Activated T-cell treated with anti-CD3 and anti-CD28 coated beads, Interleukin-2, amount 50 U/mL, for 72 hours (primary cell): ENCODE data around the gene PER3. TPM values are rescaled to one million over a fixed set of nuclear protein-coding genes. Genes with fewer than 3 reads are reported as not detected.

Source experiments
- ATAC-seq, 2 donors: fragments of 150-1000 bp; cut with Tn5 transposase; replicated peaks in 1 of 2; 2 replicates each; pipeline ENCODE4 v1.10.0; 2021; ENCODE audit warnings: moderate library complexity in 2 of 2, mild to moderate bottlenecking in 1 of 2
- DNase-seq, 2 donors: peaks; one replicate each; pipeline ENCODE4 v3.0.0; 2021 to 2022; ENCODE audit warnings: mixed read lengths in 1 of 2
- H3K27ac Mint-ChIP-seq: one replicate; pipeline ENCODE4 v1.8.0; 2022; ENCODE audit warnings: mild to moderate bottlenecking, moderate library complexity, mixed read lengths
- H3K27me3 Mint-ChIP-seq: one replicate; pipeline ENCODE4 v1.8.0; 2022; ENCODE audit warnings: low read depth, mixed read lengths
- H3K36me3 Mint-ChIP-seq, 2 donors: one replicate each; pipeline ENCODE4 v1.8.0; 2022; ENCODE audit warnings: mixed read lengths in 2 of 2, mild to moderate bottlenecking in 1 of 2; ENCODE audit not compliant: insufficient read depth in 2 of 2
- H3K4me1 Mint-ChIP-seq: one replicate; pipeline ENCODE4 v1.8.0; 2022; ENCODE audit warnings: low read depth, mixed read lengths
- H3K4me3 Mint-ChIP-seq, 2 donors: one replicate each; pipeline ENCODE4 v1.8.0; 2022; ENCODE audit warnings: mild to moderate bottlenecking in 2 of 2, mixed read lengths in 2 of 2, moderate library complexity in 2 of 2
- H3K9me3 Mint-ChIP-seq, 2 donors: one replicate each; pipeline ENCODE4 v1.8.0; 2022; ENCODE audit warnings: mixed read lengths in 2 of 2
- total RNA-seq, 2 donors: library from RNA; stranded (reverse); gene quantifications; one replicate each; pipeline ENCODE4 v1.2.3, GENCODE V29; 2022

PER3 gene
- total RNA-seq, 2 donors from 2014 or later: 1.2 to 1.3 TPM

DNA sequence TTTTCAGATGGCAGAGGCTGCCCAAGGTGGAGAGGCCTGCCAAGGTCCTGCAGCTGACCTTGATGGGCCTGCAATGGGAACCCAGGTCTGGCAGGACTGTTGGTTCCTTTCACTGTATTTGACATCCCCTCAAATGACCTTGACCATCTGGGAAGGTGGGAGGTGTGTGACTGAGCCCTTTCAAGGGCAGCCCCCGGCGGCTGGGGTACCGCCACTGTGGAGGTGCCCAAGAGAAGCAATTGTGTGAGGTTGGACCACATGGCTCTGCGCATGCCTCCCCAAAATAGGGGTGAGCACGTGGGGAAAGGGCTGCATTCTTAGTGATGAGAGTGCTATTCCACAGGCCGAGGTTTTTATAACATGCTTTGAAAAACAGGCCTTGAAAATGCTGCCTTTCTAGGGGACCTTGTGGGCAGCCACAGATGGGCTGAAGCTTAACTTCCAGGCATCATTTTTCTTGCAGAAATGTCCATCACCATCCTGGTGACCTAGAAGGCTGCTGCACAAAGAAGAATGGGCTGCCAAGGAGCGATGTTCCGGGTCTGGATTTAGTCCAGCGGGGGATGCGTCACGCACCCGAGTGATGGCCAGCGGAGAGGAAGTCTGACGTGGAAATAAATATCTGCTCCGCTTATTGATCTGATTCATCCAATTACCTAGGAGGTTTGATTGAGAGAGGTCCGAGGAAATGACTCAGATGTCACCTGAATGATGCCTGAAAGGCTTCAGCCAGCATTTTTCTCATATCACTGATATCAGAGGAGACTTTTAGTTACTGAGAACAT, 85.2 kb downstream of the PER3 start:
- H3K4me1 Mint-ChIP-seq: no peaks in the 10 kb centered on the region
- H3K4me3 Mint-ChIP-seq: no peak overlapping the region
- no peaks in the 10 kb centered on the region for H3K27me3 Mint-ChIP-seq
- DNase-seq (no peak), ATAC-seq (no peak)
- H3K27ac Mint-ChIP-seq: no peak overlapping the region
- H3K9me3 Mint-ChIP-seq: no peaks in the 10 kb centered on the region
- no peaks in the 10 kb centered on the region for H3K36me3 Mint-ChIP-seq

DNA sequence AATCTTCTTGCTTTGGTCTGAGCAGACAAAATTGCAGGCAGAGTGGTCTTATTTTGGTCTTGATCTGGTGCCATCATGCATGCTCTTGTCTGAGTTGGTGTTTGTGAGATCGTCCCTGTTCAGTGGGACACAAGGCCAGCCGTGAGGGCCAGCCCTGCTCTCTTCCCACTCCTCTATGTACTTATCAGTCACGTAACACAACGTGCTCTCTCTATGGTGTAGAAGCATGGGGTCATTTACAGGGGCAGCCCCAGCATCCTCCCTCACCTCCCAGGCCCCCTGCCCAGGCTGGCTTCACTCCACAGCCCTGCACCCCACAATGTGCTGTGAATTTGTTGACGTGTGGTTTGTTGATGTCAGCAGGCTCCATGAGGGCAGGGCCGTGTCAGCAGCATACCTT, 87.0 kb downstream of the PER3 start:
- no peaks in the 10 kb centered on the region for H3K4me1 Mint-ChIP-seq
- H3K36me3 Mint-ChIP-seq: no peaks in the 10 kb centered on the region
- H3K4me3 Mint-ChIP-seq: no peak overlapping the region
- ATAC-seq (no peak), DNase-seq (no peak)
- H3K27me3 Mint-ChIP-seq: no peaks in the 10 kb centered on the region
- H3K9me3 Mint-ChIP-seq: no peaks in the 10 kb centered on the region
- no peak overlapping the region for H3K27ac Mint-ChIP-seq

- H3K36me3 Mint-ChIP-seq: peaks cover 4 to 5% of the 10 kb centered on the region in 2 donors
- ATAC-seq (no peak), DNase-seq (no peak)
- H3K9me3 Mint-ChIP-seq: peaks cover 4 to 5% of the 10 kb centered on the region in 2 donors
- H3K27ac Mint-ChIP-seq: no peak overlapping the region
- H3K4me3 Mint-ChIP-seq: no peak overlapping the region
- H3K27me3 Mint-ChIP-seq: peaks cover 10% of the 10 kb centered on the region
- H3K4me1 Mint-ChIP-seq: peaks cover 6% of the 10 kb centered on the region
These were observed 90.0 kb downstream of the PER3 start for GRCh38 chr1:7873801-7874795.

- no peak overlapping the region for H3K27ac Mint-ChIP-seq
- peaks cover 10% of the 10 kb centered on the region for H3K27me3 Mint-ChIP-seq
These were observed 93.9 kb downstream of the PER3 start for GRCh38 chr1:7878027-7878426.

DNA sequence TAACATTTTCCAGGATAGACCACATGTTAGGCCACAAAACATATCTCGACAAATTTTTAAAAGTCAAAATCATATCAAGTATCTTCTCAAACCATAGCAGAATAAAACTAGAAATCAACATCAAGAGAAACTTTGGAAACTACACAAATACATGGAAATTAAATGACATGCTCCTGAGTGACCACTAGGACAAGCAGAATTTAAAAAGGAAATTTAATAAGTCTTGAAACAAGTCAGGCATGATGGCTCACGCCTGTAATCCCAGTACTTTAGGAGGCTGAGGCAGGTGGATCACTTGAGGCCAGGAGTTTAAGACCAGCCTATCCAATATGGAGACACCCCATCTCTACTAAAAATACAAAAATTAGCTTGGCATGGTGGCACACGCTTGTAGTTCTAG, 95.1 kb downstream of the PER3 start:
- peaks cover 4 to 5% of the 10 kb centered on the region in 2 donors for H3K36me3 Mint-ChIP-seq
- DNase-seq: no peak
- H3K27me3 Mint-ChIP-seq: peaks cover 10% of the 10 kb centered on the region
- H3K27ac Mint-ChIP-seq: no peak overlapping the region
- ATAC-seq: no peak
- H3K4me3 Mint-ChIP-seq: no peak overlapping the region
- peaks cover 4 to 5% of the 10 kb centered on the region in 2 donors for H3K9me3 Mint-ChIP-seq
- H3K4me1 Mint-ChIP-seq: peaks cover 6% of the 10 kb centered on the region

More at GRCh38 chr1:7878027-7878426, 93.9 kb downstream of the PER3 start:
- DNase-seq: no peak
- peaks cover 4 to 5% of the 10 kb centered on the region in 2 donors for H3K36me3 Mint-ChIP-seq
- ATAC-seq: no peak
- H3K4me1 Mint-ChIP-seq: peaks cover 6% of the 10 kb centered on the region
- no peak overlapping the region for H3K4me3 Mint-ChIP-seq
- H3K9me3 Mint-ChIP-seq: peaks cover 4 to 5% of the 10 kb centered on the region in 2 donors

- Mint-ChIP-seq H3K36me3 (no peaks in the 10 kb centered on the region), H3K4me1 (no peaks in the 10 kb centered on the region), H3K27ac (no peak overlapping the region), H3K9me3 (peaks cover 2 to 4% of the 10 kb centered on the region in 2 donors), H3K27me3 (peaks cover 33% of the 10 kb centered on the region), H3K4me3 (no peak overlapping the region)
- ATAC-seq (no peak), DNase-seq (no peak)
These were observed 100.7 kb downstream of the PER3 start for GRCh38 chr1:7884757-7885156.

GRCh38 chr1:7885513-7886404, 101.7 kb downstream of the PER3 start:
- Mint-ChIP-seq H3K36me3 (no peaks in the 10 kb centered on the region), H3K4me3 (no peak overlapping the region), H3K27me3 (peaks cover 40% of the 10 kb centered on the region), H3K27ac (no peak overlapping the region), H3K4me1 (no peaks in the 10 kb centered on the region), H3K9me3 (peaks cover 2 to 4% of the 10 kb centered on the region in 2 donors)
- no peak for ATAC-seq
- peak; percentile 21 to 25 for DNase-seq

- Mint-ChIP-seq H3K27ac (no peak overlapping the region), H3K36me3 (no peaks in the 10 kb centered on the region), H3K9me3 (peaks cover 4% of the 10 kb centered on the region in 2 donors), H3K4me1 (no peaks in the 10 kb centered on the region), H3K27me3 (peaks cover 40% of the 10 kb centered on the region), H3K4me3 (no peak overlapping the region)
- no peak for DNase-seq
- ATAC-seq: no peak
These were observed 102.3 kb downstream of the PER3 start for GRCh38 chr1:7886405-7886745.

- no peaks in the 10 kb centered on the region for H3K4me1 Mint-ChIP-seq
- H3K27me3 Mint-ChIP-seq: peaks cover 40% of the 10 kb centered on the region
- ATAC-seq (no peak), DNase-seq (no peak)
- no peaks in the 10 kb centered on the region for H3K36me3 Mint-ChIP-seq
- no peak overlapping the region for H3K27ac Mint-ChIP-seq
- H3K4me3 Mint-ChIP-seq: no peak overlapping the region
- H3K9me3 Mint-ChIP-seq: peaks cover 4% of the 10 kb centered on the region in 2 donors
These were observed 104.4 kb downstream of the PER3 start for GRCh38 chr1:7888248-7889081.

DNA sequence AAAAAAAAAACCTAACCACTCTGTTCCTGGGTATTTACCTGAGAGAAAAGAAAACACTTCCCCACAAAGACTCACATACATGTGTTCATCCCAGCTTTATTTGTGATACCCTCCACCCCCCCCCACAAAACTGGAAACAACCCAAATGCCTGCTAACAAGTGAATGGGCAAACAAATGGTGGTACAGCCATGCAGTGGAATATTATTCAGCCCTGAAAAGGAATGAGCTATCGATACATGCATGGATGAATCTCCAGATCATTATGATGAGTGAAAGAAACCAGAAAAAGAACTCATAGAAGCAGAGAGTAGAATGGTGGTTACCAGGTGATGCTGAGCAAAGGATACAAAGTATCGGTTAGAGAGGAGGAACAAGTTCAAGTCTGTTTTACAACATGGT, 106.8 kb downstream of the PER3 start:
- Mint-ChIP-seq H3K36me3 (no peaks in the 10 kb centered on the region), H3K27me3 (peaks cover 31% of the 10 kb centered on the region)

DNA sequence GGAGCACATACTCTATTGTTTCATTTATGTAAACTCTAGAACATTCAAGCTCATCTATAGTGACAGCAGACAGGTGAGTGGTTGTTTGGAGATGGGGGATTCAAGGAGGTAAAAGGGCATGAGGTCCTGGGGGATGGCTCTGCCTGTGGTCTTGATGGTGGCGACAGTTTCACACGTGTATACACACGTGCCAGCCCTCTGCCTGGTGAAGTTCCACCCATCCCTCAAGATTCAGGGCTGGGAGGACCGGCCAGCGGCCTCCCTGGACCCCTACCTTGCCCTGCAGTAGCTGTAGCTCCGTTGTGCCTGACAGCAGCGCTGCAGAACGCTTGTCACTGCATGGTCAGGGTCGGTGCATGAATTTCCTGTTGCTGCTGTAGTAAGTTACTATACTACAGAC, 107.7 kb downstream of the PER3 start:
- Mint-ChIP-seq H3K27me3 (peaks cover 26% of the 10 kb centered on the region), H3K4me1 (no peaks in the 10 kb centered on the region), H3K27ac (no peak overlapping the region), H3K36me3 (no peaks in the 10 kb centered on the region), H3K4me3 (no peak overlapping the region), H3K9me3 (peaks cover 0 to 2% of the 10 kb centered on the region in 2 donors)
- ATAC-seq: no peak
- no peak for DNase-seq

More for the DNA sequence above, 106.8 kb downstream of the PER3 start:
- no peaks in the 10 kb centered on the region for H3K4me1 Mint-ChIP-seq
- DNase-seq (no peak), ATAC-seq (no peak)
- H3K4me3 Mint-ChIP-seq: no peak overlapping the region
- no peak overlapping the region for H3K27ac Mint-ChIP-seq
- peaks cover 0 to 2% of the 10 kb centered on the region in 2 donors for H3K9me3 Mint-ChIP-seq
